Measurements from ENCODE around the gene ATXN1.

DNA sequence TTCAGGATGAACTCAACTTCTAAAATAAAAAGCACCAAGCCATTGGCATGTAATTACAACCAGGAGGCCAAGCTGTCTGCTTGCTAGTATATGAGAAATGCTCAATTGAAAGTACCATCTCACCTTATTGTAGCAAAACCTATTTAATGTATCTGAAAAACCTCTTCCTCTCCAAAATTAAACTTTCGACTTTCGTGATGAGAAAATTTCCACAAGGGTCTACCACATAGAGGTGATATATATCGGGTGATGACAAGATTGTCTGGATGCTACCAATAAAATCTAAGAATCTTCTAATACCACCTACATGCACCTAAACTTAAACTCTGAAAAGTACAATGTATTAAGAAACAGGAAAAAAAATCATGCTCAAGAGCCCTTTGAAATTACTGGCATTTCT is 74.2 kb downstream of the ATXN1 start:
- TF ChIP-seq, protein P1, sequence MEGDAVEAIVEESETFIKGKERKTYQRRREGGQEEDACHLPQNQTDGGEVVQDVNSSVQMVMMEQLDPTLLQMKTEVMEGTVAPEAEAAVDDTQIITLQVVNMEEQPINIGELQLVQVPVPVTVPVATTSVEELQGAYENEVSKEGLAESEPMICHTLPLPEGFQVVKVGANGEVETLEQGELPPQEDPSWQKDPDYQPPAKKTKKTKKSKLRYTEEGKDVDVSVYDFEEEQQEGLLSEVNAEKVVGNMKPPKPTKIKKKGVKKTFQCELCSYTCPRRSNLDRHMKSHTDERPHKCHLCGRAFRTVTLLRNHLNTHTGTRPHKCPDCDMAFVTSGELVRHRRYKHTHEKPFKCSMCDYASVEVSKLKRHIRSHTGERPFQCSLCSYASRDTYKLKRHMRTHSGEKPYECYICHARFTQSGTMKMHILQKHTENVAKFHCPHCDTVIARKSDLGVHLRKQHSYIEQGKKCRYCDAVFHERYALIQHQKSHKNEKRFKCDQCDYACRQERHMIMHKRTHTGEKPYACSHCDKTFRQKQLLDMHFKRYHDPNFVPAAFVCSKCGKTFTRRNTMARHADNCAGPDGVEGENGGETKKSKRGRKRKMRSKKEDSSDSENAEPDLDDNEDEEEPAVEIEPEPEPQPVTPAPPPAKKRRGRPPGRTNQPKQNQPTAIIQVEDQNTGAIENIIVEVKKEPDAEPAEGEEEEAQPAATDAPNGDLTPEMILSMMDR (conservative IDR thresholded peaks at IDR 0.05; ENCODE audit: low read length), result no peak
- no peak for TF ChIP-seq EZH2phosphoT487 (IDR thresholded peaks at IDR 0.05; ENCODE audit: borderline replicate concordance)

Data from Loucy (cell line).